ENCODE measurements around the gene IQCF5. TPM values are rescaled to one million over a fixed set of nuclear protein-coding genes. Genes with fewer than 3 reads are reported as not detected.

The IQCF5 gene
- total and polyA plus RNA-seq, 9 of the 15 experiments (the other 6 are each of a cell fraction or from before 2014, with no cell fraction given), result not detected

DNA sequence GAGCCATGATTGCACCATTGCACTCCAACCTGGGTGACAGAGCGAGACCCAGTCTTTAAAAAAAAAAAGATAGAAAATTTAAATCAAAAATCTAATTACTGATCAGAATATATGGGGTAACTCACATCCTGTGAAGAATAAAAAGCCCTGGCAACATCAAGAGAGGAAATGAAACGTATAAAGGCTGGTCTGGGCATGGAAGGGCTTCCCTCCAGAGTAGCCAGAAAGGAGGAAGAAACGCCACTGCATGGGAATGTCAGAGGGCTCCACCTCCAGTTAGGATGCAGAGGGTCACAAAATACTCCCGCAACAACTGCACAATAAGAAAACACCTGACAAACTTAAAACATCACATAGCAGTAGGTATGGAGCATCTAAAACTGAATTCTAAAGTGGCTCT, 32.6 kb upstream of the IQCF5 start (continued):
- TF ChIP-seq, protein P1, sequence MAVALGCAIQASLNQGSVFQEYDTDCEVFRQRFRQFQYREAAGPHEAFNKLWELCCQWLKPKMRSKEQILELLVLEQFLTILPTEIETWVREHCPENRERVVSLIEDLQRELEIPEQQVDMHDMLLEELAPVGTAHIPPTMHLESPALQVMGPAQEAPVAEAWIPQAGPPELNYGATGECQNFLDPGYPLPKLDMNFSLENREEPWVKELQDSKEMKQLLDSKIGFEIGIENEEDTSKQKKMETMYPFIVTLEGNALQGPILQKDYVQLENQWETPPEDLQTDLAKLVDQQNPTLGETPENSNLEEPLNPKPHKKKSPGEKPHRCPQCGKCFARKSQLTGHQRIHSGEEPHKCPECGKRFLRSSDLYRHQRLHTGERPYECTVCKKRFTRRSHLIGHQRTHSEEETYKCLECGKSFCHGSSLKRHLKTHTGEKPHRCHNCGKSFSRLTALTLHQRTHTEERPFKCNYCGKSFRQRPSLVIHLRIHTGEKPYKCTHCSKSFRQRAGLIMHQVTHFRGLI (CRISPR knock-in tag; IDR thresholded peaks at IDR 0.05), result no peak
- TF ChIP-seq EP300 (IDR thresholded peaks at IDR 0.05; ENCODE audit: low read length) (no peak), SRSF9 (IDR thresholded peaks at IDR 0.05; ENCODE audit: borderline replicate concordance, low read depth, low read length) (no peak), FOS (IDR thresholded peaks at IDR 0.05; ENCODE audit: extremely low read depth, insufficient read length) (no peak), ZKSCAN8 (CRISPR knock-in tag; IDR thresholded peaks at IDR 0.05) (no peak), RBM17 (IDR thresholded peaks at IDR 0.05; ENCODE audit: borderline replicate concordance, low read depth, low read length) (no peak), FOXJ3 (CRISPR knock-in tag; IDR thresholded peaks at IDR 0.05) (no peak), TAF9B (IDR thresholded peaks at IDR 0.05; ENCODE audit: partially characterized antibody) (no peak)
- TF ChIP-seq, protein P2, sequence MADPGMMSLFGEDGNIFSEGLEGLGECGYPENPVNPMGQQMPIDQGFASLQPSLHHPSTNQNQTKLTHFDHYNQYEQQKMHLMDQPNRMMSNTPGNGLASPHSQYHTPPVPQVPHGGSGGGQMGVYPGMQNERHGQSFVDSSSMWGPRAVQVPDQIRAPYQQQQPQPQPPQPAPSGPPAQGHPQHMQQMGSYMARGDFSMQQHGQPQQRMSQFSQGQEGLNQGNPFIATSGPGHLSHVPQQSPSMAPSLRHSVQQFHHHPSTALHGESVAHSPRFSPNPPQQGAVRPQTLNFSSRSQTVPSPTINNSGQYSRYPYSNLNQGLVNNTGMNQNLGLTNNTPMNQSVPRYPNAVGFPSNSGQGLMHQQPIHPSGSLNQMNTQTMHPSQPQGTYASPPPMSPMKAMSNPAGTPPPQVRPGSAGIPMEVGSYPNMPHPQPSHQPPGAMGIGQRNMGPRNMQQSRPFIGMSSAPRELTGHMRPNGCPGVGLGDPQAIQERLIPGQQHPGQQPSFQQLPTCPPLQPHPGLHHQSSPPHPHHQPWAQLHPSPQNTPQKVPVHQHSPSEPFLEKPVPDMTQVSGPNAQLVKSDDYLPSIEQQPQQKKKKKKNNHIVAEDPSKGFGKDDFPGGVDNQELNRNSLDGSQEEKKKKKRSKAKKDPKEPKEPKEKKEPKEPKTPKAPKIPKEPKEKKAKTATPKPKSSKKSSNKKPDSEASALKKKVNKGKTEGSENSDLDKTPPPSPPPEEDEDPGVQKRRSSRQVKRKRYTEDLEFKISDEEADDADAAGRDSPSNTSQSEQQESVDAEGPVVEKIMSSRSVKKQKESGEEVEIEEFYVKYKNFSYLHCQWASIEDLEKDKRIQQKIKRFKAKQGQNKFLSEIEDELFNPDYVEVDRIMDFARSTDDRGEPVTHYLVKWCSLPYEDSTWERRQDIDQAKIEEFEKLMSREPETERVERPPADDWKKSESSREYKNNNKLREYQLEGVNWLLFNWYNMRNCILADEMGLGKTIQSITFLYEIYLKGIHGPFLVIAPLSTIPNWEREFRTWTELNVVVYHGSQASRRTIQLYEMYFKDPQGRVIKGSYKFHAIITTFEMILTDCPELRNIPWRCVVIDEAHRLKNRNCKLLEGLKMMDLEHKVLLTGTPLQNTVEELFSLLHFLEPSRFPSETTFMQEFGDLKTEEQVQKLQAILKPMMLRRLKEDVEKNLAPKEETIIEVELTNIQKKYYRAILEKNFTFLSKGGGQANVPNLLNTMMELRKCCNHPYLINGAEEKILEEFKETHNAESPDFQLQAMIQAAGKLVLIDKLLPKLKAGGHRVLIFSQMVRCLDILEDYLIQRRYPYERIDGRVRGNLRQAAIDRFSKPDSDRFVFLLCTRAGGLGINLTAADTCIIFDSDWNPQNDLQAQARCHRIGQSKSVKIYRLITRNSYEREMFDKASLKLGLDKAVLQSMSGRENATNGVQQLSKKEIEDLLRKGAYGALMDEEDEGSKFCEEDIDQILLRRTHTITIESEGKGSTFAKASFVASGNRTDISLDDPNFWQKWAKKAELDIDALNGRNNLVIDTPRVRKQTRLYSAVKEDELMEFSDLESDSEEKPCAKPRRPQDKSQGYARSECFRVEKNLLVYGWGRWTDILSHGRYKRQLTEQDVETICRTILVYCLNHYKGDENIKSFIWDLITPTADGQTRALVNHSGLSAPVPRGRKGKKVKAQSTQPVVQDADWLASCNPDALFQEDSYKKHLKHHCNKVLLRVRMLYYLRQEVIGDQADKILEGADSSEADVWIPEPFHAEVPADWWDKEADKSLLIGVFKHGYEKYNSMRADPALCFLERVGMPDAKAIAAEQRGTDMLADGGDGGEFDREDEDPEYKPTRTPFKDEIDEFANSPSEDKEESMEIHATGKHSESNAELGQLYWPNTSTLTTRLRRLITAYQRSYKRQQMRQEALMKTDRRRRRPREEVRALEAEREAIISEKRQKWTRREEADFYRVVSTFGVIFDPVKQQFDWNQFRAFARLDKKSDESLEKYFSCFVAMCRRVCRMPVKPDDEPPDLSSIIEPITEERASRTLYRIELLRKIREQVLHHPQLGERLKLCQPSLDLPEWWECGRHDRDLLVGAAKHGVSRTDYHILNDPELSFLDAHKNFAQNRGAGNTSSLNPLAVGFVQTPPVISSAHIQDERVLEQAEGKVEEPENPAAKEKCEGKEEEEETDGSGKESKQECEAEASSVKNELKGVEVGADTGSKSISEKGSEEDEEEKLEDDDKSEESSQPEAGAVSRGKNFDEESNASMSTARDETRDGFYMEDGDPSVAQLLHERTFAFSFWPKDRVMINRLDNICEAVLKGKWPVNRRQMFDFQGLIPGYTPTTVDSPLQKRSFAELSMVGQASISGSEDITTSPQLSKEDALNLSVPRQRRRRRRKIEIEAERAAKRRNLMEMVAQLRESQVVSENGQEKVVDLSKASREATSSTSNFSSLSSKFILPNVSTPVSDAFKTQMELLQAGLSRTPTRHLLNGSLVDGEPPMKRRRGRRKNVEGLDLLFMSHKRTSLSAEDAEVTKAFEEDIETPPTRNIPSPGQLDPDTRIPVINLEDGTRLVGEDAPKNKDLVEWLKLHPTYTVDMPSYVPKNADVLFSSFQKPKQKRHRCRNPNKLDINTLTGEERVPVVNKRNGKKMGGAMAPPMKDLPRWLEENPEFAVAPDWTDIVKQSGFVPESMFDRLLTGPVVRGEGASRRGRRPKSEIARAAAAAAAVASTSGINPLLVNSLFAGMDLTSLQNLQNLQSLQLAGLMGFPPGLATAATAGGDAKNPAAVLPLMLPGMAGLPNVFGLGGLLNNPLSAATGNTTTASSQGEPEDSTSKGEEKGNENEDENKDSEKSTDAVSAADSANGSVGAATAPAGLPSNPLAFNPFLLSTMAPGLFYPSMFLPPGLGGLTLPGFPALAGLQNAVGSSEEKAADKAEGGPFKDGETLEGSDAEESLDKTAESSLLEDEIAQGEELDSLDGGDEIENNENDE (IDR thresholded peaks at IDR 0.05; ENCODE audit: low read depth, low read length), result no peak

Data from K562 (cell line).